GM18499 (cell line): ENCODE measurements around the gene VPS39.

Experiments
- ATAC-seq: cut with Tn5 transposase; IDR thresholded peaks from one replicate; pipeline ENCODE4 v1.9.1; 2021; ENCODE audit warnings: moderate number of reproducible peaks; ENCODE audit not compliant: insufficient read depth, unreplicated experiment

Gene VPS39

DNA sequence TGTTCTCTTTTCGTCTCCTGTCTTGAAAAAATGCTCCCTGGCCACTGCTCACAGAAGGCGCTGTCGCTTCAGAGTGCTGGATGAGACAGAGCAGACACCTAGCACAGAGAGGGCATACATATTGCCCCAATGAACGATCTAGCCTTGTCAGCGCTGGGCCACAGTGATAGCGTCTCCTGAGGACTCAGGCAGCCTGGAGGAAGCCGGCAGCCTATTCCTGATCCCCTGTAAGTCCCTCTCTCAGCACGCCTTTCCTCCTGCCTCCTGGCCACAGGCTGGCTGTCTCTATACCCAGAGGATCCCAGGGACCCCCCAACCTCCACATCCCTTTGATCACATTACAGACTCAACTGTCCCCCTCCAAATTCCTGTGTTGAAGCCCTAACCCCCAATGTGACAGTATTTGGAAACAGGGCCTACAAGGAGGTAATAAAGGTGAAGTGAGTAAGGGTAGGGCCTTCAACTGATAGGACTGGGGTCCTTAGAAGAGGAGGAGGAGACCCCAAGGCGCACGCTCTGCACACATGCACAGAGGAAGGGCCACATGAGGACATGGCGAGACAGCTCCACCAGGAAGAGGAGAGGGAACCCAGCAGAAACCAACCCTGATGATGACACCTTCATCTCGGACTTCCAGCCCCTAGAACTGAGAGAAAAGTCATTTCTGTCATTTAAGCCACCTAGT lies 59.2 kb downstream of the VPS39 start:
- no peak for ATAC-seq

DNA sequence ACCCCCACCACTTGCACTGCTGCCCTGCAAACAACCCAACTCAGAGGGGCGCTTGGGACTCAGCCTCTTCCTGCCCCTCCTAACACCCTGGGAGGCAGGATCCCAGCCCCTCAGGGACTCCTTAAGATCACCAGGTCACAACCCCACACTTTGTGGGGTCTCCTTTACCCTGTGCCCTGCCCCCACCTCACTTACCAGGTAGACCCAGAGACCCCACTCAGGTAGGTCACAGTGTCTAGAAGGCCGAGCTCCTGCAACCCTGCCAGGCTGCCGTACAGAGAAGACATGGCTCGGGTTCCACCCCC lies 60.7 kb downstream of the VPS39 start:
- no peak for ATAC-seq

- ATAC-seq: no peak
These were observed 61.3 kb downstream of the VPS39 start for GRCh38 chr15:42146551-42147430.

DNA sequence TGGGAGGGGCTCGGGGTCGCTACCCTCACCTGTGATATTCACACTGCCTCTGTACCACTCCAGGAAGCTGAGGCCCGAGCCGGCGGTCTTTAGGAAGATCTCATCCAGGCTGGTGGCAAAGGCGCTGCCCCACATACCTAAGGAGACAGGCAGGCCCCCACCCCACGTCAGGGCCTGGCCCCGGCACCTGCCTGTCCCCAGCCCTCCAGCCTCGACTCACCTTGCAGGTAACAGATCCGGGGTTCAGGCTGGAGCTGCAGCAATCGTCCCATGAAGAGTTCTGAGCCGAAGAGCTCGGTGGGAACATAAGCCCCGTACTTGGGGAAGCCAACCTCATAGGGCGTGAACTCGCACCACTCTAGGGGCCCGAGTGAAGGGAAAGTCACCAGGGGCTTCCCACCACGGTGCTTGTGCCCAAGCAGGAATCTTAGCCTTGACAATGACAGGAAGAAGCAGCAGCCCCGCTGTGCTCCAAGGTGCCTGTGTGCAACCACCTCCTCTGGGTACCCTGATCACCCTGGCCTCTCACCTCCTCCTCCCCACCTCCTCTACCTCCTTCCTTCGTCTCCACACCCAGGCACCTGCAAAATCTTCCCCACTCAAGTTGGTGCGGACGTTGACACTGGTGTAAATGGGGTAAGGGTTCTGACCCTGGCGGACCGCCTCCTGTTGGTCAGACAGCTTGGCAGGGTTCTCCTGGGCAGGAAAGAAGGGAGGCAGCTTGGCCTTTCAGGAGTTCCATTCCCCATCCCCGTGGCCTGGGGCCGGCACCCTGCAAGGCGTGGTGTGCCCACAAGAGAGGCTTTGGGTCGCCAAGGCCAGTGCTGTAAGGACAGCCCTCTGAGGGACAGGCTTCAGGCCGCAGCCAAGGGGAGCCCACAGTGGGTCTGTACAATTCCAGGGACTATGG lies 62.3 kb downstream of the VPS39 start:
- no peak for ATAC-seq

DNA sequence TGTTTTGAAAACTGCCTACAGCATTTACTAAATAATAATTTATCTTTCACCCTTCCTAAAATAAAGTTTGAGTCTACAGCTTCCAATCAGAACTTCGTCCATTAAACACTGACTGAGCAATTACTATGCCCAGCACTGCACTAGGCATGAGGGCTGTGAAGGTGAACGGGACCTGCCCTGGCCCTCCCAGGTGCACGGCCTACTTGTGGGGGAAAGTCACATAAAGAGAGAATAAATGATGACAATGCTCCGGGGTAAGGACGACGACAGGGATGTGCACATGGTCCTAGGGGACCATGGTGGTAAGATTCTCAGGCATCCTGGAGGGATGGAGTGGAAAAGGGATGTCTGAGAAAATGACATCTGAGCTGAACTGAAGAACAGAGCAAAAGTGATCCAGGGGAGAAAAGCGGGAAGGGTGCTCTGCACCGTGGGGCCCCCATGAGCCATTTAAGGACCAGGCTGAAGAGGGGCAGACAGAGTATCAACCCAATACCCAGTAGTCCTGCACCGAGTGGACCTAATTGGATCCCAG lies 63.2 kb downstream of the VPS39 start:
- ATAC-seq: no peak

DNA sequence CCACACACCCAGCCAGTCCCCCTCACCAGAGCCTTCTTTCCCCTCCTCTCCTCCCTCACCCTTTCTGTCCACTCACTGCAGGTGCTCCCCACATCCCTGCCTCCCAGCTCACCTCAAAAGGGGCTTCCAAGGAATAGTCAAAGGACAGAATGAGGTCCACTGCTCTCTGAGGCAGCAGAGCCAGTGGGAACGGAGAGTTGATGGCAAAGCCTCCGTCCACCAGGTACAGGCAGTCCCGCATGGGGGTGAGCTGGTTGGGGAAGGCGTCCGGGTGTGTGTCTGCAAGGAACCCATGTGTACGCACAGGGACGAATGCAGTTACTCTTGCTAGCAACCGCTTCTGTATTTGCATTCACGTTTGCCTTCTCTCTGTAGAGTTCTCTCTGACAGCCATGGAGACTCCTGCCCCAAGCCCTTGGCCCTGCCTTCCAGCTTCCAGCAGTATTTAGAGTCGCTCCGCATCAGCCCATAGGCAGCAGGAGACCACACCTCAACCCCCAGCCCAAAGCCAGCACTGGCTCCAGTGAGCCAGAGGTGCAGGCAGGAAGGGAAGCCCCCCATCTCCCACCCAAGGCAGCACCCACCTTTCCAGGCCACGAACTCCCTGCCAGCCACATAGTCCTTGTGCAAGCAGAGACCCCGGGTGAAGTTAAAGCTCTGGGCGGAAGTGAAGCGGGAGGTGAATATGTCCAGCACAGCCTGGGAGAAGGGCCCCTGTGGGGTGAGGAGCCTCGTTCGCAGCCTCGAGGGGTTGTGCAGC lies 64.1 kb downstream of the VPS39 start:
- ATAC-seq: no peak

GRCh38 chr15:42143356-42143755 lies 64.7 kb downstream of the VPS39 start:
- no peak for ATAC-seq

GRCh38 chr15:42141795-42142667 lies 66.1 kb downstream of the VPS39 start:
- no peak for ATAC-seq

GRCh38 chr15:42141246-42141645 lies 66.9 kb downstream of the VPS39 start:
- no peak for ATAC-seq

- no peak for ATAC-seq
These were observed 67.6 kb downstream of the VPS39 start for GRCh38 chr15:42140383-42141070.

DNA sequence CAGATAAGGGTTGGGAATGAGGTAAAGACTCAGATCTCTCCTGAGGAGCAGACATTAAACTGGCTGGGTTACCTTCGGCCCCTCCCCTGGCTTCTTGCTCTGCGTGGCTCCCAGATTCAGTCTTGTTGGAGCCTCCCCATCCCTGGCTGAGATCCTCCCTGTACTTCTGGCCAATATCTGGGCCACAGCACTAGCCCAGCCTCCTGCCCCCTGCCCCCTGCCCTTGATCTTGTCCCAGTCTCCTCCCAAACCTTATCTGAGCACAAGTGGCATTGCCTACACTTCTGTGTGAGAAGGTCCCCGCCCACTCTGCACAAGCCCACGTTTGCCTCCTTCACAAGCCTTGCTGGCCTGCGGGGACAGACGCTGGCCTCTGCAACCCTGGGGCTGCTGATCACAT lies 68.5 kb downstream of the VPS39 start:
- ATAC-seq: no peak

- no peak for ATAC-seq
These were observed 69.1 kb downstream of the VPS39 start for GRCh38 chr15:42138968-42139386.

GRCh38 chr15:42138411-42138810 lies 69.7 kb downstream of the VPS39 start:
- no peak for ATAC-seq

- ATAC-seq: no peak
These were observed 70.4 kb downstream of the VPS39 start for GRCh38 chr15:42137461-42138261.

GRCh38 chr15:42136513-42136912 lies 71.6 kb downstream of the VPS39 start:
- no peak for ATAC-seq

DNA sequence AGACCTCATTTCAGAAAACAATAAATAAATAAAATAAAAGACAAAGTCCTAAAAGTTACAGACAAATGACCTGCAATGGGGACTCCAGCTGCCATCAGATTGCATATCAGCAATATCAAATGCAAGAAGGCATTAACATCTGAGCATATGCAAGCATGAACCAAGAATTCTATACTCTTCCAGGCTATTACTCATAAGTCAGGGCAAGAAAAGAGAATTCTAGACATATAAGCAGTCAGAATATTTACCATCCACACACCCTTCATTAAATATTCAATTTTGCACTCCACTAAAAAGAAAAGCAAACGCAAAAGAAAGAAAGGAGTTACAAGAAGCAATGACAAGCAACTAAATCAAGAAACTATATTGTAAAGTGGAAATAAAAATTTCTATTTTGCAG lies 72.8 kb downstream of the VPS39 start:
- ATAC-seq: no peak

DNA sequence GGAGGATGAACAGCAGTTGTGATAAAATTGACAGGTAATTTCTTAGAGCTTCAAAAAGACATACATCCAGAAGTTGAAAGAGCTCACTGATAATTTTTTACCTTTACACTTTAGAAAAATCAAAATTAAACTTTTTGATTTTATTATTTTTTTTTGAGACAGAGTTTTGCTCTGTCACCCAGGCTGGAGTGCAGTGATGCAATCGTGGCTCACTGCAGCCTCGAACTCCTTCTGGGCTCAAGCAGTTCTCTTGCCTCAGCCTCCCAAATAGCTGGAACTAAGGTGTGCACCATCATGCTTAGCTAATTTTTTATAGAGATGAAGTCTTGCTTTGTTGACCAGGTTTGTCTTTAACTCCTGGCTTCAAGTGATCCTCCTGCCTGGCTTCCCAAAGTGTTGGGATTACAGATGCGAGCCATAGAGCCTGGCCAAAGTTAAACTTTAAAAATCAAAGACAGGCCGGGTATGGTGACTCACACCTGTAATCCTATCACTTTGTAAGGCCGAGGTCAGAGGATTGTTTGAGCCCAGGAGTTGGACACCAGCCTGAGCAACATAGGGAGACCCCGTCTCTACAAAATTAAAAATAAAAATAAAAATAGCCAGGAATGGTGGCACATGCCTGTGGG lies 73.4 kb downstream of the VPS39 start:
- ATAC-seq: no peak
